Activated CD4-positive, alpha-beta T cell treated with anti-CD3 and anti-CD28 coated beads, Interleukin-2, amount 50 U/mL, for 4 hours (primary cell): ENCODE results near the gene SIGLEC1.

ENCODE experiments used
- DNase-seq, 2 experiments: peaks; one replicate each; pipeline ENCODE4 v3.0.0-alpha.2; 2020

The SIGLEC1 gene

GRCh38 chr20:3697588-3698305 is 14.7 kb downstream of the SIGLEC1 start:
- DNase-seq: no peak

- DNase-seq: no peak
These were observed 15.4 kb downstream of the SIGLEC1 start for GRCh38 chr20:3696745-3697587.

GRCh38 chr20:3696200-3696599 is 16.2 kb downstream of the SIGLEC1 start:
- DNase-seq: no peak

GRCh38 chr20:3694864-3695263 is 17.5 kb downstream of the SIGLEC1 start:
- no peak for DNase-seq

GRCh38 chr20:3693376-3693775 is 19.0 kb downstream of the SIGLEC1 start:
- no peak for DNase-seq

GRCh38 chr20:3692706-3693294 is 19.6 kb downstream of the SIGLEC1 start:
- DNase-seq: no peak

- no peak for DNase-seq
These were observed 20.5 kb downstream of the SIGLEC1 start for GRCh38 chr20:3691897-3692296.

GRCh38 chr20:3691306-3691705 is 21.1 kb downstream of the SIGLEC1 start:
- DNase-seq: no peak

- DNase-seq: no peak
These were observed 22.0 kb downstream of the SIGLEC1 start for GRCh38 chr20:3690413-3690812.

- DNase-seq: no peak
These were observed 22.4 kb downstream of the SIGLEC1 start for GRCh38 chr20:3689978-3690377.

GRCh38 chr20:3687655-3688054 is 24.7 kb downstream of the SIGLEC1 start:
- DNase-seq: no peak

- no peak for DNase-seq
These were observed 25.5 kb downstream of the SIGLEC1 start for GRCh38 chr20:3686867-3687321.

- DNase-seq: no peak
These were observed 26.0 kb downstream of the SIGLEC1 start for GRCh38 chr20:3686421-3686820.

- no peak for DNase-seq
These were observed 27.1 kb downstream of the SIGLEC1 start for GRCh38 chr20:3685341-3685740.

- no peak for DNase-seq
These were observed 30.2 kb downstream of the SIGLEC1 start, which contains the start of gene ADAM33 for GRCh38 chr20:3681931-3682781. TSS of gene ADAM33 (minus strand) at chr20:3682010. CDS start at chr20:3682004, 6 bp downstream.

GRCh38 chr20:3681352-3681930 is 31.0 kb downstream of the SIGLEC1 start:
- DNase-seq: no peak

GRCh38 chr20:3680701-3681351 is 31.6 kb downstream of the SIGLEC1 start:
- no peak for DNase-seq

- DNase-seq: no peak
These were observed 32.4 kb downstream of the SIGLEC1 start for GRCh38 chr20:3679749-3680700.

GRCh38 chr20:3678856-3679720 is 33.3 kb downstream of the SIGLEC1 start:
- DNase-seq: no peak
